CD4-positive, alpha-beta T cell (primary cell): Measurements from ENCODE around the gene NFATC1. TPM values are rescaled to one million over a fixed set of nuclear protein-coding genes. Genes with fewer than 3 reads are reported as not detected.
A peak's percentile ranks its signal among the peaks of the same experiment; 100 is the strongest.

ENCODE experiments used
- ATAC-seq: fragments of 200-7000 bp; cut with Tn5 transposase; one replicate; pipeline ENCODE4 v1.10.0; 2022; ENCODE audit warnings: mild to moderate bottlenecking; ENCODE audit not compliant: poor library complexity
- CTCF ChIA-PET: fragments of 350-600 bp; sonication (Branson Sonifier 250); formaldehyde crosslinking; loops from one replicate; lab custom pipeline; 2021; ENCODE audit warnings: antibody characterized with exemption, inconsistent platforms; lab: Charles Lee
- POLR2A ChIA-PET: fragments of 350-600 bp; sonication (Branson Sonifier 250); formaldehyde crosslinking; loops from one replicate; lab custom pipeline; 2021; ENCODE audit warnings: antibody characterized with exemption, inconsistent platforms; lab: Charles Lee
- DNase-seq, 14 experiments: peaks; one replicate each; pipeline ENCODE4 v3.0.0-alpha.2; 2013 to 2020; ENCODE audit warnings: mixed read lengths in 2 of 14
- H3K27ac ChIP-seq, 2 donors: one replicate each; pipeline versions ENCODE4 v1.5.1 to v1.7.0; 2013; ENCODE audit warnings: low read length in 2 of 2, low read depth in 1 of 2, mild to moderate bottlenecking in 1 of 2
- H3K27me3 ChIP-seq, 2 experiments: 1 replicate in 1 of 2; 2 replicates in 1 of 2; pipeline versions ENCODE4 v1.6.1 to v1.7.0; 2013; ENCODE audit warnings: low read length in 2 of 2, control low read depth in 1 of 2, mild to moderate bottlenecking in 1 of 2, moderate library complexity in 1 of 2; ENCODE audit not compliant: insufficient read depth in 2 of 2, control insufficient read depth in 1 of 2
- H3K36me3 ChIP-seq: one replicate; pipeline ENCODE4 v1.6.1; 2013; ENCODE audit warnings: low read length, control low read depth; ENCODE audit not compliant: insufficient read depth
- H3K4me1 ChIP-seq: one replicate; pipeline ENCODE4 v1.6.1; 2013; ENCODE audit warnings: low read length, control low read depth; ENCODE audit not compliant: insufficient read depth
- H3K4me3 ChIP-seq: one replicate; pipeline ENCODE4 v1.5.1; 2013; ENCODE audit warnings: mild to moderate bottlenecking, low read length, moderate library complexity
- H3K9me3 ChIP-seq, 2 experiments: 1 replicate in 1 of 2; 2 replicates in 1 of 2; pipeline versions ENCODE4 v1.6.1 to v1.7.0; 2013; ENCODE audit warnings: low read length in 2 of 2, mild to moderate bottlenecking in 2 of 2, control low read depth in 1 of 2, moderate library complexity in 1 of 2; ENCODE audit not compliant: control insufficient read depth in 1 of 2, insufficient read depth in 1 of 2
- H3K27ac Mint-ChIP-seq: one replicate; pipeline ENCODE4 v1.8.0; 2020; ENCODE audit warnings: mixed read lengths
- H3K27me3 Mint-ChIP-seq: one replicate; pipeline ENCODE4 v1.8.0; 2021; ENCODE audit warnings: mixed read lengths
- H3K36me3 Mint-ChIP-seq: one replicate; pipeline ENCODE4 v1.8.0; 2021; ENCODE audit warnings: low read depth, mixed read lengths
- H3K4me1 Mint-ChIP-seq: one replicate; pipeline ENCODE4 v1.8.0; 2021; ENCODE audit warnings: low read depth, mixed read lengths
- H3K4me3 Mint-ChIP-seq: one replicate; pipeline ENCODE4 v1.8.0; 2020; ENCODE audit warnings: mild to moderate bottlenecking, mixed read lengths
- H3K9me3 Mint-ChIP-seq: one replicate; pipeline ENCODE4 v1.8.0; 2020; ENCODE audit warnings: mixed read lengths
- CTCF ChIP-seq: fragments of 200-600 bp; IDR thresholded peaks from one replicate; pipeline ENCODE4 v1.8.0; 2022; ENCODE audit warnings: antibody characterized with exemption, mild to moderate bottlenecking
- intact Hi-C, 2 experiments: fragments of 100-400 bp; cut with DNase I in 1 of 2; cut with micrococcal nuclease in 1 of 2; formaldehyde crosslinking; loops; one replicate each; pipeline versions ENCODE4 v1.15.1 to v1.9.0; 2023 to 2025; cut with DNase I, micrococcal nuclease
- total RNA-seq, 174 experiments: library from RNA in 2 of 174; stranded (reverse) in 2 of 174; gene quantifications; one replicate each; pipeline ENCODE4 v1.2.3 and lab custom pipeline; 2021 to 2026

Gene NFATC1
- total RNA-seq, 2 experiments from 2014 or later, result 107 to 113 TPM

- H3K27me3 ChIP-seq, result no peaks in the 10 kb centered on the region
- Mint-ChIP-seq H3K9me3 (no peaks in the 10 kb centered on the region), H3K4me1 (peaks cover 35% of the 10 kb centered on the region), H3K36me3 (peaks cover 54% of the 10 kb centered on the region), H3K27me3 (no peaks in the 10 kb centered on the region), H3K4me3 (peak overlapping the region; percentile 15), H3K27ac (peak overlapping the region; percentile 56)
- H3K4me1 ChIP-seq, result peaks cover 22% of the 10 kb centered on the region
- peaks cover 62% of the 10 kb centered on the region for H3K36me3 ChIP-seq
- no peak overlapping the region for H3K27ac ChIP-seq
- no peak for ATAC-seq
- POLR2A ChIA-PET, result no interaction called here
- no peaks in the 10 kb centered on the region for H3K9me3 ChIP-seq
- intact Hi-C loops, result no loop called here
- CTCF ChIA-PET, result no interaction called here
- no peak overlapping the region for H3K4me3 ChIP-seq
- DNase-seq, result no peak
- TF ChIP-seq CTCF, result no peak
These were observed 22.9 kb downstream of the NFATC1 start for GRCh38 chr18:79418642-79419041.

GRCh38 chr18:79420033-79420745, 24.5 kb downstream of the NFATC1 start:
- Histone ChIP-seq H3K9me3 (no peaks in the 10 kb centered on the region), H3K4me1 (peaks cover 32% of the 10 kb centered on the region), H3K4me3 (no peak overlapping the region), H3K36me3 (peaks cover 49% of the 10 kb centered on the region), H3K27me3 (no peaks in the 10 kb centered on the region), H3K27ac (no peak overlapping the region)
- H3K27ac Mint-ChIP-seq, result peak overlapping the region; percentile 67
- H3K4me3 Mint-ChIP-seq, result peak overlapping the region; percentile 66
- TF ChIP-seq CTCF, result no peak
- H3K36me3 Mint-ChIP-seq, result peaks cover 51% of the 10 kb centered on the region
- no peaks in the 10 kb centered on the region for H3K9me3 Mint-ChIP-seq
- no peaks in the 10 kb centered on the region for H3K27me3 Mint-ChIP-seq
- POLR2A ChIA-PET, result no interaction called here
- H3K4me1 Mint-ChIP-seq, result peaks cover 35% of the 10 kb centered on the region
- intact Hi-C loops, result no loop called here
- ATAC-seq (no peak), DNase-seq (no peak)
- CTCF ChIA-PET, result no interaction called here

- ChIA-PET CTCF (no interaction called here), POLR2A (interaction anchor here (1.4 kb wide), 1 partner anchor 102 kb away, joined by 4 read pairs; no protein-coding TSS in a partner anchor)
- peaks cover 58% of the 10 kb centered on the region for H3K36me3 Mint-ChIP-seq
- peaks cover 38% of the 10 kb centered on the region for H3K4me1 Mint-ChIP-seq
- H3K27me3 ChIP-seq, result no peaks in the 10 kb centered on the region
- no peak for TF ChIP-seq CTCF
- DNase-seq, result no peak
- no peak overlapping the region for H3K4me3 Mint-ChIP-seq
- no peak for ATAC-seq
- H3K27ac ChIP-seq, result no peak overlapping the region
- peak overlapping the region; percentile 67 for H3K27ac Mint-ChIP-seq
- H3K9me3 ChIP-seq, result no peaks in the 10 kb centered on the region
- intact Hi-C loops, result no loop called here
- H3K4me1 ChIP-seq, result peaks cover 31% of the 10 kb centered on the region
- H3K4me3 ChIP-seq, result no peak overlapping the region
- no peaks in the 10 kb centered on the region for H3K27me3 Mint-ChIP-seq
- peaks cover 54% of the 10 kb centered on the region for H3K36me3 ChIP-seq
- H3K9me3 Mint-ChIP-seq, result no peaks in the 10 kb centered on the region
These were observed 25.6 kb downstream of the NFATC1 start for GRCh38 chr18:79421275-79421857.
